HEK293 (cell line): ENCODE measurements around the gene MTFMT.

Source experiments
- CTCF ChIA-PET: fragments of 350-600 bp; formaldehyde crosslinking; extraction: SDS; loops from one replicate; lab custom pipeline; 2021; ENCODE audit warnings: antibody characterized with exemption; lab: Yijun Ruan, JAX
- POLR2A ChIA-PET: fragments of 300-600 bp; formaldehyde crosslinking; extraction: SDS; loops from one replicate; lab custom pipeline; 2020; ENCODE audit warnings: antibody characterized with exemption, inconsistent platforms; lab: Yijun Ruan, JAX
- H3K27ac ChIP-seq: fragments of 200-500 bp; sonication (Bioruptor generic); 2 replicates; pipeline ENCODE4 v1.5.1; 2014; ENCODE audit warnings: low read depth, low read length, control low read depth, inconsistent platforms; ENCODE audit errors: extremely low read depth
- H3K36me3 ChIP-seq, 2 experiments: fragments of 200-500 bp in 1 of 2; sonication (Bioruptor generic) in 1 of 2; 1 replicate in 1 of 2; 2 replicates in 1 of 2; pipeline ENCODE4 v1.5.1; 2014 to 2017; ENCODE audit warnings: inconsistent platforms in 2 of 2, low read length in 2 of 2; ENCODE audit not compliant: control insufficient read depth in 2 of 2, insufficient read depth in 1 of 2
- H3K4me1 ChIP-seq: fragments of 200-500 bp; sonication (Bioruptor generic); 2 replicates; pipeline ENCODE4 v1.5.1; 2014; ENCODE audit warnings: mild to moderate bottlenecking, low read length, inconsistent platforms; ENCODE audit not compliant: control insufficient read depth, insufficient read depth
- H3K4me3 ChIP-seq: 2 replicates; pipeline ENCODE4 v1.5.1; 2011; ENCODE audit warnings: low read depth, mild to moderate bottlenecking, control low read depth, low read length, moderate library complexity
- H3K9me3 ChIP-seq: fragments of 200-500 bp; sonication (Bioruptor generic); 2 replicates; pipeline ENCODE4 v1.5.1; 2014; ENCODE audit warnings: low read depth, low read length, inconsistent platforms; ENCODE audit not compliant: control insufficient read depth, insufficient read depth
- BCL11A ChIP-seq: fragments of 450-650 bp; formaldehyde crosslinking; IDR thresholded peaks from 2 replicates; pipeline ENCODE4 v1.5.1; 2016; ENCODE audit warnings: low read depth, missing biosample characterization, missing genetic modification characterization
- BCL11B ChIP-seq: fragments of 450-650 bp; formaldehyde crosslinking; IDR thresholded peaks from 2 replicates; pipeline ENCODE4 v1.5.1; 2016; ENCODE audit warnings: low read depth, missing biosample characterization, missing genetic modification characterization
- HIC1 ChIP-seq: fragments of 450-650 bp; formaldehyde crosslinking; IDR thresholded peaks from 2 replicates; pipeline ENCODE4 v1.5.1; 2016; ENCODE audit warnings: missing biosample characterization, missing genetic modification characterization
- KLF9 ChIP-seq: fragments of 450-650 bp; formaldehyde crosslinking; IDR thresholded peaks from 2 replicates; pipeline ENCODE4 v1.5.1; 2016; ENCODE audit warnings: missing biosample characterization, missing genetic modification characterization, low read depth
- RBAK ChIP-seq: fragments of 450-650 bp; formaldehyde crosslinking; IDR thresholded peaks from 2 replicates; pipeline ENCODE4 v1.5.1; 2016; ENCODE audit warnings: missing biosample characterization, missing genetic modification characterization
- SP2 ChIP-seq: fragments of 450-650 bp; formaldehyde crosslinking; IDR thresholded peaks from 2 replicates; pipeline ENCODE4 v1.5.1; 2016; ENCODE audit warnings: missing biosample characterization, missing genetic modification characterization
- TRIM28 ChIP-seq: IDR thresholded peaks from 2 replicates; pipeline ENCODE4 v1.6.1; 2011; ENCODE audit warnings: low read length, control low read depth, borderline replicate concordance
- YY2 ChIP-seq: fragments of 450-650 bp; formaldehyde crosslinking; IDR thresholded peaks from 2 replicates; pipeline ENCODE4 v1.5.1; 2016; ENCODE audit warnings: missing biosample characterization, missing genetic modification characterization
- ZBTB11 ChIP-seq: fragments of 450-650 bp; formaldehyde crosslinking; conservative IDR thresholded peaks from 2 replicates; pipeline ENCODE4 v1.5.1; 2016; ENCODE audit warnings: low read depth, missing biosample characterization, missing genetic modification characterization
- ZBTB17 ChIP-seq: fragments of 450-650 bp; formaldehyde crosslinking; IDR thresholded peaks from 2 replicates; pipeline ENCODE4 v1.5.1; 2016; ENCODE audit warnings: missing biosample characterization, missing genetic modification characterization
- ZEB2 ChIP-seq: fragments of 450-650 bp; formaldehyde crosslinking; IDR thresholded peaks from 2 replicates; pipeline ENCODE4 v1.5.1; 2016; ENCODE audit warnings: missing biosample characterization, missing genetic modification characterization
- ZFHX2 ChIP-seq: fragments of 450-650 bp; formaldehyde crosslinking; conservative IDR thresholded peaks from 2 replicates; pipeline ENCODE4 v1.5.1; 2016; ENCODE audit warnings: missing biosample characterization, missing genetic modification characterization
- ZFP3 ChIP-seq: fragments of 450-650 bp; formaldehyde crosslinking; IDR thresholded peaks from 2 replicates; pipeline ENCODE4 v1.5.1; 2016; ENCODE audit warnings: low read depth, missing biosample characterization, missing genetic modification characterization
- ZIC2 ChIP-seq: fragments of 450-650 bp; formaldehyde crosslinking; IDR thresholded peaks from 2 replicates; pipeline ENCODE4 v1.5.1; 2016; ENCODE audit warnings: missing biosample characterization, missing genetic modification characterization
- ZNF121 ChIP-seq: fragments of 450-650 bp; formaldehyde crosslinking; IDR thresholded peaks from 2 replicates; pipeline ENCODE4 v1.5.1; 2016; ENCODE audit warnings: missing biosample characterization, missing genetic modification characterization
- ZNF16 ChIP-seq: fragments of 450-650 bp; formaldehyde crosslinking; IDR thresholded peaks from 2 replicates; pipeline ENCODE4 v1.5.1; 2016; ENCODE audit warnings: low read depth, missing biosample characterization, missing genetic modification characterization
- ZNF184 ChIP-seq: fragments of 450-650 bp; IDR thresholded peaks from 2 replicates; pipeline ENCODE4 v1.5.1; 2018; ENCODE audit warnings: missing biosample characterization, mild to moderate bottlenecking, missing genetic modification characterization
- ZNF2 ChIP-seq: fragments of 450-650 bp; formaldehyde crosslinking; IDR thresholded peaks from 2 replicates; pipeline ENCODE4 v1.5.1; 2016; ENCODE audit warnings: missing biosample characterization, missing genetic modification characterization
- ZNF24 ChIP-seq: fragments of 450-650 bp; formaldehyde crosslinking; IDR thresholded peaks from 2 replicates; pipeline ENCODE4 v1.5.1; 2016; ENCODE audit warnings: missing biosample characterization, missing genetic modification characterization
- ZNF266 ChIP-seq: fragments of 450-650 bp; formaldehyde crosslinking; IDR thresholded peaks from 2 replicates; pipeline ENCODE4 v1.5.1; 2016; ENCODE audit warnings: missing biosample characterization, missing genetic modification characterization, low read depth
- ZNF37A ChIP-seq: fragments of 450-650 bp; IDR thresholded peaks from 2 replicates; pipeline ENCODE4 v1.5.1; 2018; ENCODE audit warnings: missing biosample characterization, missing genetic modification characterization
- ZNF404 ChIP-seq: fragments of 450-650 bp; formaldehyde crosslinking; IDR thresholded peaks from 2 replicates; pipeline ENCODE4 v1.5.1; 2017; ENCODE audit warnings: missing biosample characterization, missing genetic modification characterization
- ZNF423 ChIP-seq: fragments of 450-650 bp; formaldehyde crosslinking; IDR thresholded peaks from 2 replicates; pipeline ENCODE4 v1.5.1; 2016; ENCODE audit warnings: missing biosample characterization, missing genetic modification characterization
- ZNF510 ChIP-seq: fragments of 450-650 bp; formaldehyde crosslinking; IDR thresholded peaks from 2 replicates; pipeline ENCODE4 v1.5.1; 2018; ENCODE audit warnings: mild to moderate bottlenecking, missing genetic modification characterization, missing biosample characterization; ENCODE audit not compliant: insufficient replicate concordance
- ZNF514 ChIP-seq: fragments of 450-650 bp; formaldehyde crosslinking; IDR thresholded peaks from 2 replicates; pipeline ENCODE4 v1.5.1; 2016; ENCODE audit warnings: missing biosample characterization, missing genetic modification characterization
- ZNF529 ChIP-seq: fragments of 450-650 bp; formaldehyde crosslinking; IDR thresholded peaks from 2 replicates; pipeline ENCODE4 v1.5.1; 2017; ENCODE audit warnings: missing genetic modification characterization, missing biosample characterization; ENCODE audit not compliant: insufficient replicate concordance
- ZNF549 ChIP-seq: fragments of 450-650 bp; IDR thresholded peaks from 2 replicates; pipeline ENCODE4 v1.5.1; 2018; ENCODE audit warnings: missing biosample characterization, missing genetic modification characterization, mild to moderate bottlenecking, inconsistent platforms, moderate library complexity
- ZNF558 ChIP-seq: fragments of 450-650 bp; formaldehyde crosslinking; IDR thresholded peaks from 2 replicates; pipeline ENCODE4 v1.5.1; 2016; ENCODE audit warnings: missing biosample characterization, missing genetic modification characterization
- ZNF623 ChIP-seq: fragments of 450-650 bp; formaldehyde crosslinking; IDR thresholded peaks from 2 replicates; pipeline ENCODE4 v1.5.1; 2016; ENCODE audit warnings: missing biosample characterization, missing genetic modification characterization
- ZNF629 ChIP-seq: fragments of 450-650 bp; formaldehyde crosslinking; IDR thresholded peaks from 2 replicates; pipeline ENCODE4 v1.5.1; 2017; ENCODE audit warnings: missing biosample characterization, missing genetic modification characterization
- ZNF701 ChIP-seq: fragments of 450-650 bp; formaldehyde crosslinking; IDR thresholded peaks from 2 replicates; pipeline ENCODE4 v1.5.1; 2016; ENCODE audit warnings: missing biosample characterization, missing genetic modification characterization
- ZNF830 ChIP-seq: fragments of 450-650 bp; IDR thresholded peaks from 2 replicates; pipeline ENCODE4 v1.5.0; 2018; ENCODE audit warnings: missing biosample characterization, missing genetic modification characterization, low read depth, mild to moderate bottlenecking, moderate library complexity
- ZXDB ChIP-seq: fragments of 450-650 bp; formaldehyde crosslinking; IDR thresholded peaks from 2 replicates; pipeline ENCODE4 v1.5.1; 2016; ENCODE audit warnings: missing biosample characterization, missing genetic modification characterization

The MTFMT gene

DNA sequence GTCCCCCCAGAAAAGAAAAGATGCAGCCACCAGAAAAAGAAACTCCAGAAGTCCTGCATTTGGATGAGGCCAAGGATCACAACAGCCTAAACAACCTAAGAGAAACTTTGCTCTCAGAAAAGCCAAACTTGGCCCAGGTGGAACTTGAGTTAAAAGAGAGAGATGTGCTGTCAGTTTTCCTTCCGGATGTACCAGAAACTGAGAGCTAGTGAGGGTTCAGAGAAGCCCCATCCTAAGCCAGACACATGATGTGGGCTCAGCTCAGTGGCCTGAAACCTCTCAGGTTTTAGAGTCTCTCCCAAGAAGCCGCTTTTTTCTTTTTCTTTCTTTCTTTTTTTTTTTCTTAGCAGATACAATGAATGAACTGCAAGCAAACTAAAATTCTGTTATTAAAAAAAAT is 23.5 kb upstream of the MTFMT start (continued):
- no peak for TF ChIP-seq ZNF266 (tag by site-specific recombination)

DNA sequence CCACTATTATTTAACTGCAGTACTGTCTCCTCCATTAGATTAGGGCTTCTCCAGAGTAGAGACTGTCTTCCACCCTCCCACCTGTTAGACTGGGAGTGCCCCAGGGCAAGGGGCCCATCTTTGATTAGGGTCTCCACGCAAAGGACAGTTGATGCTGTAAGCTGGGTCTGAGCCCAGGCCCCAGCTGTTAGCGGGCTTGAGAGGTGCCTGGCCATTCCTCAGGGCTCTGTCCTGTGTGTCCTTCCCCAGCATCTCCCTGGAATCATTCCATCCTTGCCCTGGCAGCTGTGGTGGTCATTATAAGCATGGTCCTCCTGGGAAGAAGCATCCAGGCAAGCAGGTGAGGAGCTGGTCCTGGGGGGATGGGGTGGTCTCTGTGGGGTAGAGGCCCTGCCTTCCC is 21.8 kb upstream of the MTFMT start:
- Histone ChIP-seq H3K4me1 (no peaks in the 10 kb centered on the region), H3K4me3 (no peak overlapping the region), H3K36me3 (no peaks in the 10 kb centered on the region), H3K9me3 (no peaks in the 10 kb centered on the region), H3K27ac (no peak overlapping the region)
- ChIA-PET CTCF (interaction anchor here (7.4 kb wide), 1 partner anchor 31 kb away, joined by 94 read pairs; no protein-coding TSS in a partner anchor), POLR2A (interaction anchor here (0.6 kb wide), 1 partner anchor 33 kb away, joined by 3 read pairs; no protein-coding TSS in a partner anchor)
- TF ChIP-seq ZNF2: no peak
- TF ChIP-seq ZNF184 (tag by site-specific recombination): no peak
- TF ChIP-seq ZEB2 (tag by site-specific recombination): no peak
- TF ChIP-seq ZNF558 (tag by site-specific recombination): no peak
- no peak for TF ChIP-seq ZNF121
- no peak for TF ChIP-seq KLF9 (tag by site-specific recombination)
- TF ChIP-seq ZFP3: no peak
- no peak for TF ChIP-seq ZNF629 (tag by site-specific recombination)
- no peak for TF ChIP-seq ZNF404 (tag by site-specific recombination)
- TF ChIP-seq ZNF701: no peak
- no peak for TF ChIP-seq YY2
- no peak for TF ChIP-seq ZNF830 (tag by site-specific recombination)
- no peak for TF ChIP-seq ZNF37A (tag by site-specific recombination)
- no peak for TF ChIP-seq ZNF16 (tag by site-specific recombination)
- no peak for TF ChIP-seq HIC1
- TF ChIP-seq BCL11A (tag by site-specific recombination): no peak
- TF ChIP-seq BCL11B: no peak
- TF ChIP-seq ZNF549 (tag by site-specific recombination): no peak

DNA sequence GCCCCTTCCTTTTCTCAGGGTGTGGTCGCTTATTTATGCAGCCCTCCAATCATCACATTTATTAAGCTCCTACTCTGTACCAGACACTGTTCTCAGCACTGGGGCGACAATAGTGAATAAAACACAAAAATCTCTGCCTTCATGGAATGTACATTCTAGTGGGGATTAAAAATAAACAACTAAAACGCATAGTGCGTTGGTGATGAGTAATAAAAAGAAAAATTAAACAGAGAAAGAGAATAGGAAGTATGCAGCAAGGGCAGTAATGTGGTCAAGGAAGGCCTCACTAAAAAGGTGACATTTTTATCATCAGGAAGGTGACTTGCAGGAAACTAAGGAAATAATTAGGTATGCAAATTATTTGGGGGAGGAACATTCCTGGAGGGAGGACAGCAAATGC is 20.8 kb upstream of the MTFMT start:
- Histone ChIP-seq H3K4me1 (no peaks in the 10 kb centered on the region), H3K27ac (no peak overlapping the region), H3K9me3 (no peaks in the 10 kb centered on the region), H3K4me3 (no peak overlapping the region), H3K36me3 (no peaks in the 10 kb centered on the region)
- CTCF ChIA-PET: interaction anchor here (0.7 to 7.4 kb wide), 2 partner anchors 32 to 71 kb away, joined by 3 to 94 read pairs; no protein-coding TSS in a partner anchor
- POLR2A ChIA-PET: no interaction called here
- TF ChIP-seq ZFHX2 (tag by site-specific recombination) (no peak), ZBTB17 (tag by site-specific recombination) (no peak), ZBTB11 (tag by site-specific recombination) (no peak), ZNF529 (tag by site-specific recombination) (no peak), ZXDB (tag by site-specific recombination) (no peak), ZNF510 (no peak), ZNF423 (tag by site-specific recombination) (no peak), ZNF24 (tag by site-specific recombination) (no peak), ZIC2 (no peak), RBAK (tag by site-specific recombination) (no peak), SP2 (tag by site-specific recombination) (no peak), TRIM28 (no peak), ZNF514 (tag by site-specific recombination) (no peak), ZNF623 (tag by site-specific recombination) (no peak)
